ENCODE data around the gene LRP1. TPM values are rescaled to one million over a fixed set of nuclear protein-coding genes. Genes with fewer than 3 reads are reported as not detected.

The LRP1 gene
- total RNA-seq, 1 donor from 2014 or later: 24.7 TPM

DNA sequence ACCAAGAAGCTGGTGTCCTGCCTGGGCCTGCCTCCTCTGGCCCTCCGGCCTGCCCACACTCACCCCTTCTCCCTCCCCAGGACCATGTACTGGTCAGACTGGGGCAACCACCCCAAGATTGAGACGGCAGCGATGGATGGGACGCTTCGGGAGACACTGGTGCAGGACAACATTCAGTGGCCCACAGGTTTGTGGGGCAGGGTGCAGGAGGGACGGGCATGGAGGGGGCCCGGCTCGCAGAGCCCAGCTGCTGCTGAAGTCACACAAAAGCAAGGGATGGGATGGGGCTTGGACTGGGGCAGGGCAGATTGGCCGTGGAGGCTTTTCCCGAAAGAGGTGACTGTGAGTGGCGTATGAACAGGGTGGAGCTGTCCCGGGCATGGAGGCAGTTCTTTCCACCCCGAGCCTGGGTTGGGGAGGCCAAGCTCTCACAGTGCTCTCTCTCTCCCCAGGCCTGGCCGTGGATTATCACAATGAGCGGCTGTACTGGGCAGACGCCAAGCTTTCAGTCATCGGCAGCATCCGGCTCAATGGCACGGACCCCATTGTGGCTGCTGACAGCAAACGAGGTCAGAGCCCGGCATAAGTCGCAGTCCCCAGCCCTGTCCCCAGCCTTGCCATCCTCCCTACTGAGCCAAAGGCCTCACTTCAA lies 80.5 kb downstream of the LRP1 start:
- H3K9me3 Mint-ChIP-seq (ENCODE audit: unreplicated experiment): no peaks in the 10 kb centered on the region
- peaks cover 4% of the 10 kb centered on the region for H3K4me1 Mint-ChIP-seq (ENCODE audit: unreplicated experiment)
- TF ChIP-seq, protein P1, sequence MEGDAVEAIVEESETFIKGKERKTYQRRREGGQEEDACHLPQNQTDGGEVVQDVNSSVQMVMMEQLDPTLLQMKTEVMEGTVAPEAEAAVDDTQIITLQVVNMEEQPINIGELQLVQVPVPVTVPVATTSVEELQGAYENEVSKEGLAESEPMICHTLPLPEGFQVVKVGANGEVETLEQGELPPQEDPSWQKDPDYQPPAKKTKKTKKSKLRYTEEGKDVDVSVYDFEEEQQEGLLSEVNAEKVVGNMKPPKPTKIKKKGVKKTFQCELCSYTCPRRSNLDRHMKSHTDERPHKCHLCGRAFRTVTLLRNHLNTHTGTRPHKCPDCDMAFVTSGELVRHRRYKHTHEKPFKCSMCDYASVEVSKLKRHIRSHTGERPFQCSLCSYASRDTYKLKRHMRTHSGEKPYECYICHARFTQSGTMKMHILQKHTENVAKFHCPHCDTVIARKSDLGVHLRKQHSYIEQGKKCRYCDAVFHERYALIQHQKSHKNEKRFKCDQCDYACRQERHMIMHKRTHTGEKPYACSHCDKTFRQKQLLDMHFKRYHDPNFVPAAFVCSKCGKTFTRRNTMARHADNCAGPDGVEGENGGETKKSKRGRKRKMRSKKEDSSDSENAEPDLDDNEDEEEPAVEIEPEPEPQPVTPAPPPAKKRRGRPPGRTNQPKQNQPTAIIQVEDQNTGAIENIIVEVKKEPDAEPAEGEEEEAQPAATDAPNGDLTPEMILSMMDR (IDR thresholded peaks at IDR 0.05; ENCODE audit: unreplicated experiment): no peak
- no peak overlapping the region for H3K27ac Mint-ChIP-seq (ENCODE audit: unreplicated experiment)
- peaks cover 7% of the 10 kb centered on the region for H3K36me3 Mint-ChIP-seq (ENCODE audit: low read depth, unreplicated experiment)
- H3K27me3 Mint-ChIP-seq (ENCODE audit: unreplicated experiment): peaks cover 8% of the 10 kb centered on the region
- no peak for DNase-seq (ENCODE audit: low spot score)
- H3K4me3 Mint-ChIP-seq (ENCODE audit: unreplicated experiment): no peak overlapping the region

DNA sequence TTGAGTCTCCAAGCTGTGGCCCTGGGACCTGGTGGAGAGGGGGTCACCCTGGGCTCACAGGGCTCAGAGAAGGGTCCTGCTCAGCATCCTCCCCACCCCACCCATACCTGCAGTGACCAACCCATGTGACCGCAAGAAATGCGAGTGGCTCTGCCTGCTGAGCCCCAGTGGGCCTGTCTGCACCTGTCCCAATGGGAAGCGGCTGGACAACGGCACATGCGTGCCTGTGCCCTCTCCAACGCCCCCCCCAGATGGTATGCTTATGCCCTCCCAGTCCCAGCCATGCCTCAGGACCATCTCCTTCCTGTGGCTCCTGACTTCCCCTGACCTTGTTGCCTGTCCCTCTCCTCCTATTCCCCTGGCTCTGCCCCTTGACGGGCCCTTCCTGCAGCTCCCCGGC lies 81.6 kb downstream of the LRP1 start:
- TF ChIP-seq, protein P1 (IDR thresholded peaks at IDR 0.05; ENCODE audit: unreplicated experiment): no peak
- no peaks in the 10 kb centered on the region for H3K9me3 Mint-ChIP-seq (ENCODE audit: unreplicated experiment)
- H3K4me1 Mint-ChIP-seq (ENCODE audit: unreplicated experiment): peaks cover 8% of the 10 kb centered on the region
- no peak overlapping the region for H3K27ac Mint-ChIP-seq (ENCODE audit: unreplicated experiment)
- DNase-seq (ENCODE audit: low spot score): no peak
- no peak overlapping the region for H3K4me3 Mint-ChIP-seq (ENCODE audit: unreplicated experiment)
- peaks cover 3% of the 10 kb centered on the region for H3K36me3 Mint-ChIP-seq (ENCODE audit: low read depth, unreplicated experiment)
- H3K27me3 Mint-ChIP-seq (ENCODE audit: unreplicated experiment): peaks cover 12% of the 10 kb centered on the region

DNA sequence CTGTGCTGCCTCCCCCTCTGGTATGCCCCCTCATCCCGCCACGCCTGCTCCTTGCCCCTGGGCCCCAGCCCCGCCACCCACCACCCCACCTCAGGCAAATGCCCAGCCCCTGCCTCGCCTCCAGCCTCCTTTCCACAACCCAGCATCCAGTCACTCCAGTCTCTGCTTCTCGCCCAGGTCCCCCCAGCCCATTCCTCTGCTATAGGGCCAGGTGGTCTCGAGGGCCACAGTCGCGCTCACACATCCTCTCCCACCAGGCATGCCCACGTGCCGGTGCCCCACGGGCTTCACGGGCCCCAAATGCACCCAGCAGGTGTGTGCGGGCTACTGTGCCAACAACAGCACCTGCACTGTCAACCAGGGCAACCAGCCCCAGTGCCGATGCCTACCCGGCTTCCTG lies 82.2 kb downstream of the LRP1 start:
- no peak for DNase-seq (ENCODE audit: low spot score)
- Mint-ChIP-seq H3K36me3 (ENCODE audit: low read depth, unreplicated experiment) (peaks cover 6% of the 10 kb centered on the region), H3K27me3 (ENCODE audit: unreplicated experiment) (peaks cover 16% of the 10 kb centered on the region), H3K4me1 (ENCODE audit: unreplicated experiment) (peaks cover 10% of the 10 kb centered on the region), H3K9me3 (ENCODE audit: unreplicated experiment) (no peaks in the 10 kb centered on the region), H3K4me3 (ENCODE audit: unreplicated experiment) (no peak overlapping the region), H3K27ac (ENCODE audit: unreplicated experiment) (no peak overlapping the region)
- TF ChIP-seq, protein P1 (IDR thresholded peaks at IDR 0.05; ENCODE audit: unreplicated experiment): no peak

DNA sequence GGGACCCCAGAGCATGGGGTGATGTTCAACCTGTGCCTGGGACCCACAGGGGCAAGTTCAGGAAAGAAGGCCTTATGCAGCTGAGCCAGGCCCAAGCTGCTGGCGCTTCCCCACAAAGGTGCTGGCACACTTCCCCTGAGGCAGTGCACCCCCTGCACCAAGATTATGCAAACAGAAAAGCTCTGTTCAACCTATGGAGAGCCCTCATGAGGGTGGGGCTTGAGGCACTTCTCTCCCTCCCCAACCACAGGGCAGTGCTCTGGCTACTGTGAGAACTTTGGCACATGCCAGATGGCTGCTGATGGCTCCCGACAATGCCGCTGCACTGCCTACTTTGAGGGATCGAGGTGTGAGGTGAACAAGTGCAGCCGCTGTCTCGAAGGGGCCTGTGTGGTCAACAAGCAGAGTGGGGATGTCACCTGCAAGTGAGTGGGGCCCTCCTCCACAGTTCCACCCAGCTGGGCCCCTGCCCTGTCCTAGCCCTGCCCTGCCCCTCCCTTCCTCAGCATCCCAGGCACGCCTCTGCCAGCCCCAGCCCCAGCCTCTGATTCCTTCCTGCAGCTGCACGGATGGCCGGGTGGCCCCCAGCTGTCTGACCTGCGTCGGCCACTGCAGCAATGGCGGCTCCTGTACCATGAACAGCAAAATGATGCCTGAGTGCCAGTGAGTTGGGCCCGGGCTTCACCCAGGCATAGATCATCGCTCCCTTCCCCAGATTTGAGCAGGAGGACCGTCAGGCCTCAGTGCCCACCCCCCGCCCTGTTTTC lies 82.8 kb downstream of the LRP1 start:
- DNase-seq (ENCODE audit: low spot score): no peak
- peaks cover 14% of the 10 kb centered on the region for H3K4me1 Mint-ChIP-seq (ENCODE audit: unreplicated experiment)
- H3K4me3 Mint-ChIP-seq (ENCODE audit: unreplicated experiment): no peak overlapping the region
- H3K27me3 Mint-ChIP-seq (ENCODE audit: unreplicated experiment): peaks cover 20% of the 10 kb centered on the region
- H3K27ac Mint-ChIP-seq (ENCODE audit: unreplicated experiment): no peak overlapping the region
- no peaks in the 10 kb centered on the region for H3K9me3 Mint-ChIP-seq (ENCODE audit: unreplicated experiment)
- peaks cover 6% of the 10 kb centered on the region for H3K36me3 Mint-ChIP-seq (ENCODE audit: low read depth, unreplicated experiment)
- TF ChIP-seq, protein P1 (IDR thresholded peaks at IDR 0.05; ENCODE audit: unreplicated experiment): no peak
